ENCODE measurements around the gene HBZ.
A peak's percentile ranks its signal among the peaks of the same experiment; 100 is the strongest.
"Not testable (repeated sequence)": the region's sequence is repeated elsewhere in the genome, so short reads cannot be mapped to it uniquely, and the experiment has no call there.

The HBZ gene

GRCh38 chr16:165539-166374 lies 13.3 kb downstream of the HBZ start, which contains the start of gene HBM:
Gene HBM (plus strand): TSS chr16:165978. CDS start chr16:165998, 20 bp downstream.
- no peak for DNase-seq

- no peak for DNase-seq
These were observed 14.1 kb downstream of the HBZ start for GRCh38 chr16:166375-167121.

- no peak for DNase-seq
These were observed 14.8 kb downstream of the HBZ start for GRCh38 chr16:167122-167690.

GRCh38 chr16:168424-168823 lies 16.0 kb downstream of the HBZ start:
- DNase-seq = peak; percentile 21

- DNase-seq = peak; percentile 31
These were observed 16.6 kb downstream of the HBZ start for GRCh38 chr16:169014-169413.

- not testable (repeated sequence) for DNase-seq
These were observed 17.7 kb downstream of the HBZ start for GRCh38 chr16:170088-170507.

- no peak for DNase-seq
These were observed 18.3 kb downstream of the HBZ start for GRCh38 chr16:170788-171187.

GRCh38 chr16:172374-172941 lies 20.0 kb downstream of the HBZ start, which contains the start of gene HBA2:
Gene HBA2 (plus strand): TSS chr16:172876. CDS start chr16:172913, 37 bp downstream.
- DNase-seq = not testable (repeated sequence)

GRCh38 chr16:173211-173854 lies 20.9 kb downstream of the HBZ start:
- DNase-seq = not testable (repeated sequence)

- not testable (repeated sequence) for DNase-seq
These were observed 21.7 kb downstream of the HBZ start for GRCh38 chr16:173928-174769.

- DNase-seq = no peak
These were observed 22.8 kb downstream of the HBZ start for GRCh38 chr16:175011-175949.

GRCh38 chr16:176006-176405 lies 23.6 kb downstream of the HBZ start:
- DNase-seq = not testable (repeated sequence)

GRCh38 chr16:176477-177382 lies 24.3 kb downstream of the HBZ start, which contains the start of gene HBA1:
Gene HBA1 (plus strand): TSS chr16:176680. CDS start chr16:176717, 37 bp downstream.
- DNase-seq = not testable (repeated sequence)

GRCh38 chr16:177394-177822 lies 25.0 kb downstream of the HBZ start:
- no peak for DNase-seq

GRCh38 chr16:177981-178667 lies 25.7 kb downstream of the HBZ start:
- DNase-seq = peak; percentile 34

GRCh38 chr16:178668-179015 lies 26.2 kb downstream of the HBZ start:
- DNase-seq = no peak

- DNase-seq = no peak
These were observed 27.0 kb downstream of the HBZ start for GRCh38 chr16:179211-180092.

Data from DMS153 (cell line).